C4-2B (cell line): ENCODE data around the gene PRICKLE2.

Experiments
- ZFX ChIP-seq: fragments of 450-650 bp; IDR thresholded peaks from 2 replicates; pipeline ENCODE4 v1.6.1; 2017
- TF ChIP-seq, protein P1 (sequence below): fragments of 450-650 bp; conservative IDR thresholded peaks from 2 replicates; pipeline ENCODE4 v1.5.1; 2017; ENCODE audit warnings: mild to moderate bottlenecking

DNA sequence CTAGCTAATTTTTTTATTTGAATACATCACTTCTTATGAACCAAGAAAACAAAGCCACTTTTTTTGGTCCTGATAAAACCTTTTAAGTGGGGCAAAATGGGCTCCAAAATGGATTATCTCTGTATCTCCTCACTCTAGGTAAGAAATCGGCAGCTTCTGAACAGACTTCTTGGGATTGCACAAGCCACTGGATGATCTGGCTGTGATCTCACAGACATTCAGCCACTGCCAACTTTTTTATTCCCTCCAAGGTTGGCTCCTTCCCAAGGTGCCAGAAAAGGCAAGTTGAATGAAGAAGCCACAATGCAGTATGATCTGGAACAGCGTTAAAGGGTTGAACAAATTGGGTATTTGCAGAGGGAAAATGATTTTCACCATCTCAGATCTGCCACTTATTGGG is 73.2 kb downstream of the PRICKLE2 start:
- TF ChIP-seq, protein P1, sequence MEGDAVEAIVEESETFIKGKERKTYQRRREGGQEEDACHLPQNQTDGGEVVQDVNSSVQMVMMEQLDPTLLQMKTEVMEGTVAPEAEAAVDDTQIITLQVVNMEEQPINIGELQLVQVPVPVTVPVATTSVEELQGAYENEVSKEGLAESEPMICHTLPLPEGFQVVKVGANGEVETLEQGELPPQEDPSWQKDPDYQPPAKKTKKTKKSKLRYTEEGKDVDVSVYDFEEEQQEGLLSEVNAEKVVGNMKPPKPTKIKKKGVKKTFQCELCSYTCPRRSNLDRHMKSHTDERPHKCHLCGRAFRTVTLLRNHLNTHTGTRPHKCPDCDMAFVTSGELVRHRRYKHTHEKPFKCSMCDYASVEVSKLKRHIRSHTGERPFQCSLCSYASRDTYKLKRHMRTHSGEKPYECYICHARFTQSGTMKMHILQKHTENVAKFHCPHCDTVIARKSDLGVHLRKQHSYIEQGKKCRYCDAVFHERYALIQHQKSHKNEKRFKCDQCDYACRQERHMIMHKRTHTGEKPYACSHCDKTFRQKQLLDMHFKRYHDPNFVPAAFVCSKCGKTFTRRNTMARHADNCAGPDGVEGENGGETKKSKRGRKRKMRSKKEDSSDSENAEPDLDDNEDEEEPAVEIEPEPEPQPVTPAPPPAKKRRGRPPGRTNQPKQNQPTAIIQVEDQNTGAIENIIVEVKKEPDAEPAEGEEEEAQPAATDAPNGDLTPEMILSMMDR: no peak
- TF ChIP-seq ZFX: no peak
